ENCODE data around the gene SNCB. TPM values are rescaled to one million over a fixed set of nuclear protein-coding genes. Genes with fewer than 3 reads are reported as not detected.

The SNCB gene
- polyA plus RNA-seq, 1 donor from 2014 or later = not detected

DNA sequence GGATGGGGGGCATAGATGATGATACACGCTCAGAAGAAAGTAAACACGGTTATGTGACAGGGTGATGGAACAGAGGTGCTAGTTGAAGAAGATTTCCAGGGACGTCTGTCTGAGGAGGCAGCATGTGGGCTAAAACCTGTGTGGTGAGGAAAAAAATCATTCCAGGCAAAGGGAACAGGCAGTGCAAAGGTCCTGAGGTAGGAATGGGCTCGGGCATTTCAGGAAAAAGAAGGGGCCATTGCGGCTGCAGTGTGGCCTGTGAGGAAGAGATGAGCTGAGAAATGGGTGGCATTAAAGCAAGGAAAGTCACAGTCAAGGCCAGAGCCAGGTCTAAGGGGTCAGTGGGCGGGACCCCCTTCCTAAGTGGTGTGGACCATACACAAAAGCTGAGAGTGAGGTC, 35.2 kb upstream of the SNCB start:
- Mint-ChIP-seq H3K4me3 (no peak overlapping the region), H3K4me1 (peaks cover 0 to 3% (median 3%) of the 10 kb centered on the region in 3 donors), H3K27me3 (peaks cover 19% of the 10 kb centered on the region), H3K9me3 (no peaks in the 10 kb centered on the region), H3K27ac (no peak overlapping the region), H3K36me3 (no peaks in the 10 kb centered on the region)

DNA sequence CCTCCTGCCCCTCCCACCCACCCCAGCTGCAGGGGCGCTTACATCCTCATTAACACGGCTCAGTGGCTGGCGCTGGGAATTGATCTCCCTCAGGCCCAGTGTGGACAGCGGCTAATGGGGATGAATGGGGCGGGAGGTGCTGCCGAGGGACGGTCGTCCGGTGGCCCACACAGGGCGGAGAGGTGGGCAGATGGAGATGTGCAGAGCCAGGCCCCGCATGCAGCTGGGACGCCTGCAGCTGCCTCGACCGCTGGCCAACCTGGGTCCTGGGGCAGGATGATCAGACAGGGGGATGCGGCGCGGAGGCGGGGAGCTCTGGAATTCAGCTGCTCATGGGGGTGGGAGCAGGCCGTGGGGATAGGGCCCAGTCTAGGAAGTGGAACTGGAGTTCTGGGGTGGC, 34.6 kb upstream of the SNCB start:
- Mint-ChIP-seq H3K27me3 (peaks cover 19% of the 10 kb centered on the region), H3K4me1 (peaks cover 0 to 6% (median 3%) of the 10 kb centered on the region in 3 donors), H3K9me3 (no peaks in the 10 kb centered on the region), H3K36me3 (no peaks in the 10 kb centered on the region), H3K27ac (no peak overlapping the region), H3K4me3 (no peak overlapping the region)

DNA sequence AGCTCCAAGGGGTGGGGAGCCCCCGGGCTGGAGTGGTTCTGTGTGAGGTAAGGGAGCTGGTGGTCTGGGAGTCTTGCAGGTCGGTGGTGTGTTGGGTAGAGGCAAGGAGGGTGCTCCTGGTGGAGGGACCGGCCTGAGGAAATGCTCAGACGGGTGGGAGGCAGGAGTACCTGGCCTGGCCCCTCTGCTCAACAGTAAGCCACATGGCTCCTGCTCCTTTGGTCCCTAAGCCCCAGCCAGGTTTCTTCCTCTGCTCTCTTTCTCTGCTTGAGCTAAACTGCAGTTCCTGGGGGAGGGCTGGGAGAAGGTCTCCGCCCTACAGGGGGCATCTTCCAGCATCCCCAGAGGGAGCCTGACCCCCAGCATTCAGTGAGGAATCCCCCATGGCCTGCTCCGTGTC, 34.1 kb upstream of the SNCB start:
- Mint-ChIP-seq H3K36me3 (no peaks in the 10 kb centered on the region), H3K4me1 (peaks cover 0 to 6% (median 3%) of the 10 kb centered on the region in 3 donors), H3K27me3 (peaks cover 19% of the 10 kb centered on the region), H3K27ac (no peak overlapping the region), H3K9me3 (no peaks in the 10 kb centered on the region), H3K4me3 (no peak overlapping the region)

DNA sequence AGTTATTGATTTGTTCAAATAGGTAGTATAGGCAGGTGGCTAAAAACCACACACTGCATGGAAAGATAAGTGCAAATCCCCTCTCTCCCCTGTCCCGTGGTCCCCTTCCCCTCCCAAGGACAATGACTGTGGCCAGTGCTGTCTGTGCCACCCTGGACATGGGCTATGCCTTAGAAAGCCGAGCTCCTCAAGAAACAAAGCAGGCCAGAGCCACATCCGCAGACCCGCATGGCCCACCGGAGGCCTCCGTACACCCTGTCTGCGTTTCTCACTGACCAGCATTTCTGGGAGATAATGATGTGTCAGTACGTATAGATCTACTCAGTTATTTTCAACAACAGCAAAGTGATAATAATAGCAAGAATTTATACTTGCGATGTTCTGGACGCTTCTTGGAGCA, 33.2 kb upstream of the SNCB start:
- Mint-ChIP-seq H3K9me3 (no peaks in the 10 kb centered on the region), H3K27ac (no peak overlapping the region), H3K4me1 (peaks cover 5 to 14% (median 10%) of the 10 kb centered on the region in 3 donors), H3K4me3 (no peak overlapping the region), H3K36me3 (no peaks in the 10 kb centered on the region), H3K27me3 (peaks cover 17% of the 10 kb centered on the region)

DNA sequence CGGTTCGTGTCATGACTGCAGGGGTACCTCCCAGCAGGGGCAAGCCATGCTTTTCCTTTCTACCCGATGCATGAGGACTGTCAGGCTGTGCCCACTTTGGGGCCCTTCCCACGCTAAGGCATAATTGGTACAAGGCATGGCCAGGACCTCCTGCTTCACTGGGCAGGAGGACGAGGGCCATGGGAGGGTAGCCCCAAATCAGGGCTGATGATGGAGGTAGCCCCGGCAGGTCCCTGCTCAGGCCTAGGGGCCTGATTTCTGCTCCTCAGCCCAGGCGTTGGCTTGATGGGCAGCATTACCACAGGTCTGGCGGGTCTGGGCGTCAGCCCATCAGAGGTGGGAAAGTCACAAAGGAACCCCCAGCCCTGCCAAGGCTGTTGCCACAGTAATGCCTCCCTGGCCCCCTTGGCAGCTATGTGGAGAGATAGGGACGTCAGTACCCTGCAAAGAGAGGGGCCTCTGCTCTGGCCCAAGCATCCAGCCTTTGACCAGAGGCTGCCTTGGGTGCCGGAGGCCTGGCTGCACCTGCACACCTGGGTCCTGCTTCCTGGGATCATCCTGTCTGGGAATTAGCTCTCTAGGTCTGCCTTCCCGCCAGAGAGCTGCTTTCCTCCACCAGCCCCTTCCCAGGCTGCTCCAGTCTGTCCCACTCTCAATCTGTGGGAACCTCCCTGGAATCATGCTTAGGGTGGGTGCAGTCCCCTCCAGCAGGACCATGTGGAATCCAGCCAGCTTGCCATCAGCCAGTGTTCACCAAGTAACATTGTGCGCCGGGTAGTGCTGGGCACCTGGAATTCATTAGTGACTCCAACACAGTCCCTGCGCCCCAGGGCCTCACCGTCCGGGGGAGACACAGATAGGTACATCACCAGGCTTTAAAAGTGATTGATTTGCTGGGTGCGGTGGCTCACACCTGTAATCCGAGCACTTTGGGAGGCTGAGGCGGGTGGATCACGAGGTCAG, 32.3 kb upstream of the SNCB start:
- no peak overlapping the region for H3K4me3 Mint-ChIP-seq
- H3K27me3 Mint-ChIP-seq = peaks cover 17% of the 10 kb centered on the region
- H3K9me3 Mint-ChIP-seq = no peaks in the 10 kb centered on the region
- no peak overlapping the region for H3K27ac Mint-ChIP-seq
- peaks cover 2% of the 10 kb centered on the region for H3K36me3 Mint-ChIP-seq
- H3K4me1 Mint-ChIP-seq = peaks cover 9 to 21% (median 17%) of the 10 kb centered on the region in 3 donors

DNA sequence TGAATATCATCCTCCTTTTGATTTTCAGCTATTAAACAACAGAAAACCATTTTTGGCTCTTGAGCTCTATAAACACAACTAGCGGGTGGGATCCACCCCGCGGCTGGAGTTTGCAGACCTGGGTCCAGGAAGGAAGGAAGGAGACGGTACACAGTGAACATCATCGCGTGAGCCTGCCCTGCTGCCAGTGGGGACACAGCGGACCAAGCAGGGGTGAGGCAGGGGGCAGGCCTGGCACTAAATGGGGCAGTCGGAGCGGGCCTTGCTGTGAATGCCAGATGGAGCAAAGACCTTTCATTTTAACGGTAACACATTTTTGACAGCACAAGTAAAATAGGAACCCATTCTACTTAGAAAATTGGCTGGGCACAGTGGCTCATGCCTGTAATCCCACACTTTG, 31.3 kb upstream of the SNCB start:
- peaks cover 17% of the 10 kb centered on the region for H3K27me3 Mint-ChIP-seq
- H3K27ac Mint-ChIP-seq = no peak overlapping the region
- no peak overlapping the region for H3K4me3 Mint-ChIP-seq
- peaks cover 2% of the 10 kb centered on the region for H3K36me3 Mint-ChIP-seq
- H3K9me3 Mint-ChIP-seq = no peaks in the 10 kb centered on the region
- peaks cover 9 to 21% (median 17%) of the 10 kb centered on the region in 3 donors for H3K4me1 Mint-ChIP-seq

DNA sequence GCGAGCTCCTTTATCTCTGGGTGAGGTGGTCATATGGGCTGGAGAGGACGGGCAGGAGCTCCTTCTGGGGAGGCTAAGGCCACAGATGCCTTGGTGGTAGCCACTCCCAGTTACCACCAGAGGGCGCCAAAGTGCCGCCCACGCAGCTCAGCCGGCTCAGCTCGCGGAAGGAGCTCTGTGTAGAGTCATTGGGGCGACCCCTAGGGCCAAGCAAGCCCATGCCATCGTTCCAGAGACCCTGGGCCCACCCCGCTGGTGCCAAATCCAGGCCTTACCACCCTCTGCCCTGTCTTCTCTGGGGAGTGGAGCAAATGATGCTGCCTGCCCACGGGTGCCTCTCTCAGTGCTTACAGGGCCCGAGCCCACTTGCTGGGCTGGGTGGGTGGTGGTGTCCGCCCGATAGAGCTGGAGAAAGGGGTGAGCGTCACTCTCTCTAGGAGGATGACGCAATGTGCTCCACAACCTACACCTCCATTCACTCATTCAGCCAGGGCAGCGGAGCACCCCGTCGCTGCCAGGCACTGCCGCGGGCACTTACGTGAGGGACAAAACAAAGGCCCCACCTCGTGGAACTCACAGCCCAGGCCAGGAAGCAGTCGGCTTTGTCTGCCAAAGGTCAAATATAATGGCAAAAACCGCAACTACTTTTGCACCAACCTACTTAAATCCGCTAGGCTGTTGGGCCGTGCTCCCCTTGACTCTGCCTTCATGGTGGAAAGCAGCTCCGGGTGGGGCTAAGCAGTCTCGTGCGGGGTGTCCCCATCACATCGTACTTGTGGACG, 30.7 kb upstream of the SNCB start:
- Mint-ChIP-seq H3K9me3 (no peaks in the 10 kb centered on the region), H3K36me3 (peaks cover 2% of the 10 kb centered on the region), H3K4me1 (peaks cover 9 to 21% (median 17%) of the 10 kb centered on the region in 3 donors), H3K27me3 (peaks cover 17% of the 10 kb centered on the region), H3K27ac (peak overlapping the region in 1 of 3 donors; percentile 43), H3K4me3 (peak overlapping the region in 1 of 4 donors; percentile 58)

DNA sequence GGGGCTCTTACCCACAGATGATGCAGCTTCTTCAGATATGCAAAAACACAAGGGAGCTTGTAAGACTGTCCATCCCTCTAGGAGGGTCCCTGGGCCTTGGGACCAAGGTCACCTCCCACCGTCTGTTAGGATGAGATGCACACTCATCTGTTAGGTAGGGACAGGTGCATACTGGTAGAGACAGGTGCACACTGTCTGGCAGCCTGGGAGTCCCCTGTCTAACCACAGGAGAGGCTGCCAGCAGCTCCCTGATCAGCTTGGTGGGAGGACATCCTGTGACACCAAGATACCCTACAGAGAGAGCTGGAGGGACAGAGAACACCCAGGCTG, 30.2 kb upstream of the SNCB start:
- H3K4me1 Mint-ChIP-seq = peaks cover 9 to 21% (median 17%) of the 10 kb centered on the region in 3 donors
- H3K9me3 Mint-ChIP-seq = no peaks in the 10 kb centered on the region
- peak overlapping the region in 1 of 3 donors; percentile 43 for H3K27ac Mint-ChIP-seq
- peaks cover 2% of the 10 kb centered on the region for H3K36me3 Mint-ChIP-seq
- peaks cover 17% of the 10 kb centered on the region for H3K27me3 Mint-ChIP-seq
- peak overlapping the region in 1 of 4 donors; percentile 49 for H3K4me3 Mint-ChIP-seq

DNA sequence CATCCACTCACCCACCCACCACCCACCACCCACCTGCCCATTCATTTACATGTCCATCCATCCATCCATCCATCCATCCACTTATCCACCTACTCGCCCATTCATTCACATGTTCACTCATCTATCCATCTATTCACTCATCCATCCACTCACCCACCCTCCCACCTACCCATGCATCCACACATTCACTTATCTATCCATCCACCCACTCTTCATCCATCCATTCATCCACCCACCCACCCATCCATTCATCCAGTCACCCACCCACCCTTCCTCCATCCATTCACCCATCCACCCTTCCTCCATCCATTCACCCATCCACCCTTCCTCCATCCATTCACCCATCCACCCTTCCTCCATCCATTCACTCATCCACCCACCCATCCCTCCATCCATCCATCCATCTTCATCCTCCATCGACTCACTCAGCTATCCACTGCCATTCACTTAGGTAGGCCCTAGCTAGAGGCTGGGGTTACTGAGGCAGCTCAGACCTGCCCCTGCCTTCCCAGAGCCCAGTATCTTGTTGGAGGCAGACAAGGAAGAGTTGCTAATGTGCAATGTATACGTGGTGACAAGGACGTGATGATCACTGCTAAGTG, 29.6 kb upstream of the SNCB start:
- H3K36me3 Mint-ChIP-seq = peaks cover 2% of the 10 kb centered on the region
- H3K4me3 Mint-ChIP-seq = peak overlapping the region in 1 of 4 donors; percentile 73
- H3K27me3 Mint-ChIP-seq = peaks cover 17% of the 10 kb centered on the region
- peaks cover 9 to 21% (median 17%) of the 10 kb centered on the region in 3 donors for H3K4me1 Mint-ChIP-seq
- H3K9me3 Mint-ChIP-seq = no peaks in the 10 kb centered on the region
- H3K27ac Mint-ChIP-seq = no peak overlapping the region

DNA sequence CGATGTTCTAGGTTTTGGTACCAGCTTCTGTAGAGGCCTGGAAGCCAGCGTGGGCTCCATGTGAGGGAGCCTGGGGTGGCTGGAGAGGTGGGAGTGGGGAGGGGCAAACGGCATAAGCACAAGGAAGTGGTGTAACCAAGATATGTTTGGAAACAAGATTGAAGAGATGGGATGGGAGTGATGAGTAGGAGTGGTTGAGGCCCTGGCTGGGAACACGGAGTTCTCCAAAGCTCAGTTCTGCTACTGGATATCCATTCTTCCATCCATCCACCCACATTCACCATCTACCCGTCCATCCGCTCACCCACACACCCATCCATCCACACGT, 29.1 kb upstream of the SNCB start:
- Mint-ChIP-seq H3K4me3 (peak overlapping the region in 1 of 4 donors; percentile 85), H3K27me3 (peaks cover 15% of the 10 kb centered on the region), H3K27ac (peak overlapping the region in 1 of 3 donors; percentile 74), H3K4me1 (peaks cover 9 to 21% (median 17%) of the 10 kb centered on the region in 3 donors), H3K9me3 (no peaks in the 10 kb centered on the region), H3K36me3 (peaks cover 2% of the 10 kb centered on the region)

DNA sequence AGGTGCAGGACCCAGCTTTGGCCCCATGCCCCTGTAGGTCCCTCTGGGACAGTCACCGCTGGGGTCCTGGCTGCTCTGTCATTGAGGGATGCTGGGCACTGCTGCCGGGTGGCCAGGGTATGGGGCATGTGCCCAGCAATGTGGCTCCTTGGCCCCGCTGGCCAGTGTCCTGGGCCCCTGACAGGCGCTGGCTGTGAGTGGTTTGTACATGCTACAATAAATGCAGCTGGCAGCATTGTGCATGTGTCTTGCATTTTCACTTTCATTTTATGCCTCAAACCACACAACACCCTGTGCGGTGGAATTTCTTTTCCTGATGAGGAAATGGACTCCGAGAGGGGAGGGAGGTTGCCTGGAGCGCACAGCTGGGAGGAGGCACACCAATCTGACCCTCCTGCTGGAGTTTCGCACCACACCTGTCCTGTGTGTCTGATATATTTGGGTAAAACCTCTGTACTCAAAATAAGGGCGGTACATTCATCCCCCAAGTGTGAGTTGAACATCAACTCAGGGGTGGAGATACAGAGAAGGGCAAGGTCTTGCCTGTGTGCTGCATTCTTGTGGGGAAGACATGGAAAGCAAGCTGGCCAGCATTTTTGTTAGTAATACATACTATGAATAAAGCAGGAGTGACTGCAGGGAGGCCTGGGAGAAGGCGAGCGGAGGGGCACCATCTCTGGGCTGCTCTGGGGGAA, 28.6 kb upstream of the SNCB start:
- peak overlapping the region in 2 of 3 donors; percentile 74 to 92 for H3K27ac Mint-ChIP-seq
- H3K4me3 Mint-ChIP-seq = peak overlapping the region; percentile 1 to 91 (median 78)
- no peaks in the 10 kb centered on the region for H3K9me3 Mint-ChIP-seq
- H3K4me1 Mint-ChIP-seq = peaks cover 9 to 21% (median 17%) of the 10 kb centered on the region in 3 donors
- peaks cover 13% of the 10 kb centered on the region for H3K27me3 Mint-ChIP-seq
- peaks cover 2% of the 10 kb centered on the region for H3K36me3 Mint-ChIP-seq

DNA sequence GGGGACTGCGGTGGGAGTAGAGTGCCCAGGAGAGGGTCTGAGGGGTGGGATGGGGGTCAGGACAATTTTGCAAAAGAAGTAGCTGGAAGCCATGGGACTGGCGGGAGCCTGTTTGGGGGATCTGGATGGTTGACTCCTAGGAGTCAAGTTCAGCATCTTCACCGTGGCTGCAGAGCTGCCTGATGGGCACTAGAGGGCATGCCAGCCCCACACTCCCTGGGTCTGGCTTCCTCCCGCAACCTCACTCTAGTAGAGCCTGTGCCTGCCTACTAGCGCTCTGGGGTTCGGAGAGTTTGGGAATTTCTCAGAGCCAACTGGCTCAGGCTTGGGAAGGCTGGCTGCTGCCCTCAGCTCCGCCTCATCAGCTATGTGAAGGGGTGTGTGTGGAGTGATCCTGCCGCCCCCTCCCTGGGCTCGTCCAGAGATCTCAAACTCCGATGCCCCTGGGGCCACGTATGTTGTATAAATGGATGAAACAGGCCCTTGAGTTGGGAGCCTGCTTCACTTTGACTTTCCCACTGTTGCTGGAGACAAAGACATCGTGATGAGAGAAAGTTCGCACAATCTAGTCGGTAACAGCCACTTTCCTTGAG, 27.8 kb upstream of the SNCB start:
- H3K27ac Mint-ChIP-seq = peak overlapping the region in 2 of 3 donors; percentile 59 to 74
- H3K27me3 Mint-ChIP-seq = peaks cover 4% of the 10 kb centered on the region

DNA sequence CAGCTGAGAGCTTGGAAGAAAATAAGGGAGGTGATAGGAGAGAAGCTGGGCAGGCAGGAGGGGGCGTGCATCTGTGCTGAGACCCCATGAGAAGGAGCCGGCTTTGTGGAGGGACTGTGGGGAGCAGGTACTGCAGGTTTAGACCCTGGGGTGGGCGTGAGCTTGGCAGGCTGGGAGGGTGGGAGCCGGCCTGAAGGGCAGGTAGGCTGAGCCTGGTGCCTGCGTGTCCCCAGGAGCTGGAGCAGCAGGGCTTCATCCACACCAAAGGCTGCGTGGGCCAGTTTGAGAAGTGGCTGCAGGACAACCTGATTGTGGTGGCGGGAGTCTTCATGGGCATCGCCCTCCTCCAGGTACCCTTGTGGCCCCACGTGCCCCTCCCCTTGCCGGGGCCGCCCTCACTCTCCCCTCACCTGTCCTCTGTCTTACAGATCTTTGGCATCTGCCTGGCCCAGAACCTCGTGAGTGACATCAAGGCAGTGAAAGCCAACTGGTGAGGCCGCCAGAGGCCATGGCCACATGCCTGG, 26.2 kb upstream of the SNCB start:
- no peak overlapping the region for H3K27ac Mint-ChIP-seq
- H3K36me3 Mint-ChIP-seq = peaks cover 2% of the 10 kb centered on the region
- peaks cover under 1% of the 10 kb centered on the region for H3K27me3 Mint-ChIP-seq
- H3K4me3 Mint-ChIP-seq = no peak overlapping the region
- no peaks in the 10 kb centered on the region for H3K9me3 Mint-ChIP-seq
- peaks cover 18 to 35% (median 29%) of the 10 kb centered on the region in 3 donors for H3K4me1 Mint-ChIP-seq

More for the DNA sequence above, 27.8 kb upstream of the SNCB start:
- Mint-ChIP-seq H3K9me3 (no peaks in the 10 kb centered on the region), H3K4me3 (peak overlapping the region in 1 of 4 donors; percentile 58), H3K4me1 (peaks cover 16 to 28% (median 25%) of the 10 kb centered on the region in 3 donors), H3K36me3 (peaks cover 2% of the 10 kb centered on the region)

DNA sequence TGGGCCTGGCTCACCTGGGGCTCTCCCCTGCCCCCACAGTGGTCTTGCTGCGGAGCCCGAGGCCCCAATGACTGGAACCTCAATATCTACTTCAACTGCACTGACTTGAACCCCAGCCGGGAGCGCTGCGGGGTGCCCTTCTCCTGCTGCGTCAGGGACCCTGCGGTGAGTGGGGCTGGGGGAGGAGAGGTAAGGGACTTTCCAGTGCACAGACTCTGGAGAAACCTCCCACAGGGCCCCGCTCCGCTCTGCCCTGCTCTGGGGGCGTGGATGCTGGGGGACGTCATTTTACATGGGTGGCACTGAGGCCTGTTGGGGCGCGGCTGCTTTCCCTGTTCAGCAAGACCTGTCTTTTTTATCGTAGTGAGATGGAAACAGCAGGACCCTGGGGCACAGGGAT, 24.5 kb upstream of the SNCB start:
- peaks cover 18 to 36% (median 27%) of the 10 kb centered on the region in 3 donors for H3K4me1 Mint-ChIP-seq
- H3K27ac Mint-ChIP-seq = no peak overlapping the region
- H3K36me3 Mint-ChIP-seq = peaks cover 2% of the 10 kb centered on the region
- no peaks in the 10 kb centered on the region for H3K27me3 Mint-ChIP-seq
- H3K9me3 Mint-ChIP-seq = no peaks in the 10 kb centered on the region
- peak overlapping the region in 1 of 4 donors; percentile 63 for H3K4me3 Mint-ChIP-seq
